ENCODE data around the gene BRINP3. TPM values are rescaled to one million over a fixed set of nuclear protein-coding genes. Genes with fewer than 3 reads are reported as not detected.

BRINP3 gene
- total RNA-seq, 1 donor from 2014 or later: not detected

DNA sequence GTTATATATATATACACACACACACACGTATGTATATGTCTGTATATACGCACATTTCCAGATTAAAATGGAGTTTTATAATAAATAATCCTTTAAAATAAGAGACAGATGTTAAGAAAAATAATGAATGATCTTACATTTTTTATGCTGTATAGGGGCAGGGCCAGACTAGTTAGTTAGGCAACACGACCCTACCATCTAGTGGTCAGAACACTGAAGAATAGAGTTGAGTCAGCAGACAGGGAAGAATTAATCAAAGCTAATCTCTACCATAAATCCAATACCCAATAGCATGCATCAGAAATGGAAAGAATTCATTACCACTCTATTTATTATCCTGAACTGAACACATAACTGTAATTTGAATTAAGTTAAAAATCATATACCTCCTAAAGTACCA lies 156.7 kb downstream of the BRINP3 start:
- ATAC-seq: no peak

DNA sequence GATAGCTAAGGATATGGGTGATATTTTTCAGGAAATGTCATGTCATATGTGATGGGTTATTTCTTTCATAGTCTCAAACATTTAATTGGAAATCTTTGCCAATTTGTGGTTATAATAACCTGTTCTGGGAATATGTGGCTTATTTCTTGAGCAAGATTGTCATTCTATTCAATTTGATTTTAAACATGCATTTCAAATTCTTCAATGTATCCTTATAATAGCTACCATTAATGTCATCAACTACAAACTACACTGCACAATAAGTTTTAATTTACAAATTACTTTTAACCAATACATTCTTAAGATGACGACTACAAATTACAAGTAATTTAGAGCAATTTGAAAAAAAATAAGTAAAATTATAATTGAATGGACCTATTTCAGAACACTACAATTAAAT lies 164.9 kb downstream of the BRINP3 start:
- ATAC-seq: no peak

DNA sequence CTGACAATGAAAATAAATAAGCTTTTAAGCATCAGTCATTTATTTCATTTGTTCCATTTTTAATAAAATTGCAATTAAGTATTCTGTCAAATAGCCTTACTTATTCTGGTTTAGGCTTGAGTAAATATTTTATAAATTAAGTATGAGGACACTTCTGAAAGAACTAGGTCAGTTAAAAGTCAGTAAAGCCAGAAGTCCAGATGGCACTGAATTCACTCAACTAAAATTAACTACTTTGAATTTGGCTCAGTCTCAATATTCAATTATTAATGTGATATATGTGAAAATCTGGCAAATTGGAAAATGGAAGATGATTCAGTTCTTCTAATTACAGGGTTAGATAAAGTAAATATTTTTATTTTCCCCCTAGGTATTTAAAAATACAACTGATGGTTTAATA lies 174.2 kb downstream of the BRINP3 start:
- no peak for ATAC-seq

DNA sequence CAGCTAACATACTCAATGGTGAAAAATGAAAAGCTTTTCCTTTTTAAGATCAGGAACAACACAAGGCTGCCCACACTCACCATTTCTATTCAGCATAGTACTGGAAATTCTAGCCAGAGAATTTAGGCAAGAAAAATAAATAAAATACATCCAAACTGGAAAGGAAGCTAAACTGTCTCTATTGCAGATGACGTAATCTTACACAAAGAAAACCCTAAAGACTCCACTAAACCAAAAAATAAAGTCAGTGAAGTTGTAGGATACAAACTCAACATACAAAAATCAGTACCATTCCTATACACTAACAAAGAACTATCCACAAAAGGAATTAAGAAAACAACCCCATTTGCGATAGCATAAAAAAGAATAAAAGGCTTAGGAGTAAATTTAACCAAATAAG lies 181.2 kb downstream of the BRINP3 start:
- ATAC-seq: no peak

DNA sequence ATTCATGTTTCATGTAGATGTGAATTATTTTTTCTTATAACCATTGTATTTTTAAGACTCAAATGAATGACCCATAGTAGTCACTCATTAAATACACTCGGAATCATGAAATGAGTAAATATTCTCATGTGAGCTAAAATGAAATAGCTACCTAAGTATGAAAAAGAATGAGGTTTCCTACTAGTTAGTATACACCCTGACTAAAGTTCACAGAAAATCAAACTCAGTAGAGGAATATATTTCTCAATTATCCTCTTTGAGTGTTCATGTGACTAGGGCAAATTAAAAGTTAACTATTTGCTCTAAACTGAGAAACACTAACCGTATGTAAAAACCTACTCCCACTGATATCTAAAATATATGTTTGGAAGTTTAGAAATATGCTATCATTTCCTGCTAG lies 187.8 kb downstream of the BRINP3 start:
- ATAC-seq: no peak

DNA sequence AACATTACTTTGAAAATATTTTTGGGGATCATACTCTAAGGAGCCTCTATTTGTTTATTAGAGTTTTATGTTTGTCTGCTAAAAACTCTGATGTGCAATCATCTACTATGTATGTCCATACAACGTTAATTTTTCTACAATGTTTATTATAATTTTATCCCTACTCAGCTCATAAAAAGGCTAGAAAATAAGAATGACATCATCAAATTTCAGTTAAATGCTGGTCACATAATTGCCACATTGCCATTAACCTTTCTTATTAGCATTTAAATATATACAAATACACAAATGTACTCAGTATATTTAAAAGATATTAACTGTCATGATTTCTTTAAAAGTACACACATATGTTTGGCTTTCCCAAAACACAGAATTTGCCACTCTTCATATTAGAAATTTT lies 191.6 kb downstream of the BRINP3 start:
- ATAC-seq: no peak

DNA sequence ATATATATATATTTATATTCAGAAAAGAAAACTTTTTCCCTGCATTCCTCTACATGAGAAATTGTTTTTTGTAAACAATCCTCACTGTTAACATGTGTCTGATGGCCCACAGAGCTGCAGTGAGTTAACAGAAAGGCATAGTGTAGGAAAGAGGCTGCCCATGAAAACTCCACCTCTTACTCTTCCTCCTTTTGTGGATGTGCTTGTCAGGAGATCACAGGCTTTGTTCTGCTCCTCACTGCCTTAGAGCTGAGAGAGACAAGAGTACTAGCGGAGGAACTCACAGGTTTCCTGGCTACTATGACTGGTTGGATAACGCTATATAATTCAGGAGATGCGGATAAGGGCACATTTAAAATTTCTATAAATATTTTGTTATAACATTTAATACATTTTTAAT lies 200.6 kb downstream of the BRINP3 start:
- no peak for ATAC-seq

DNA sequence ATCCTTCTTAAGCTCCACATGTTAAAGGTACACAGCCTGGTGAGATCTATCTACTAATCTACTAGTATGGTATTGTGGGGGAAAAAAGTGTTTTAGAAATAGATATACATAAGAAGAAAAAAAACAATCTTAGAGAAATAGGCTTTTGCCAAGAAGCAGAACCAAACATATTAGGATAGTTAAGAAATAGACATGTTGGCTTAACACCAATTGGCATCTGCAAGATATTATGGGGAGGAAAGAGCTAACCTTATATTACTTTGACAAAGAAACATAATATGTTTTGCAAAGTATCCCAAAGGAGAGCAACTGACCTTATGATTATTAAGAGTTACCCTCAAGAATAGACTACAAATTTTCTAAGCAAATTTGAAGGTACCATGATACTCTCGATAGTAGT lies 202.9 kb downstream of the BRINP3 start:
- ATAC-seq: no peak

DNA sequence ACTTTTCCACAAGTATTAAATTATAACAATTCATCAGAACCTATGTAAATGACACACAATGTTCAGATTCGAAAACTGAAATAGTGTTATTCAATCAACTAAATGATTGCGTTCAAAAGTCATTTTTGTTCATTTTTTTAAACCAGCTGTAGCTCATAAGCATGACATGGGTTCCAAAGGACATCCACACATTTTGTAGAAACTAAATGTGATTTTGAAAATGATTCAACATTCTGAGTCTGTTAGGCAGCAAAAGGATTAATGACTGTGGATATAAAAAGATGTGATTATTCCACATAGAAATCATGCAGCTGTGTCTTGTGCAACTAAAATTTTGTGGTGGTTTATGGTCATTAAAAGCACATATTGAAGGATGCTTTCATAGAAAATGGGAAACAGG lies 204.5 kb downstream of the BRINP3 start:
- ATAC-seq: no peak

DNA sequence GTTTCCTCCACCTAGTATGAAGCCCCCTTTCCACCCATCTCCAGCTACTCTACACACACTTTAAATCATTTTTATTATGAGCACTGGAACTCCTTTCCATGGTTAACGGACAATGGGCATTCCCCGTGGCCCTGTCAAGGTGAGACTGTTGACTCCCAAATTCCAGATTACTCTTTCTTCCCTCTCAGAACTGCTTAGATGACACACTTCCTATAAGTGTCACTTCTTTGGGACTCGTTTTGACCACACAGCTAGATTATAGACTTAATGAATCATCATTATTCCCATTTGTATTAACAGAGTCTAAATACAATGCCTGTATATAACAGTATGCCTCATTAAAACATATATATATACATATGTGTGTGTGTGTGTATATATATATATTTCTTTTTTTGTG lies 215.1 kb downstream of the BRINP3 start:
- no peak for ATAC-seq

DNA sequence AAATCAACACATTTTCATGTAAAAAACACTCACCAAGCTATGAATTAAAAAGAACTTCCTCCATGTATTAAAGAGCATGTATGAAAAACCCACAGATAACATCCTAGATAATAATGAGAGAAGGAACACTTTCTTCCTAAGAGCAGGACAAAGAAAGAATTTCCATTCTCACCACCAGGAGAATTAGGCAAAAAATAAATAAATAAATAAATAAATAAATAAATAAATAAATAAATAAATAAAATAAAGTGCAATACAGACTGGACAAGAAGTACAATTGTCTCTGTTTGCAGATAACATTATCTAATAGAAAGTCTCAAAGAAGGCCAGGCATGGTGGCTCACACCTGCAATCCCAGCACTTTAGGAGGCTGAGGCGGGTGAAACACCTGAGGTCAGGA lies 218.2 kb downstream of the BRINP3 start:
- ATAC-seq: no peak

DNA sequence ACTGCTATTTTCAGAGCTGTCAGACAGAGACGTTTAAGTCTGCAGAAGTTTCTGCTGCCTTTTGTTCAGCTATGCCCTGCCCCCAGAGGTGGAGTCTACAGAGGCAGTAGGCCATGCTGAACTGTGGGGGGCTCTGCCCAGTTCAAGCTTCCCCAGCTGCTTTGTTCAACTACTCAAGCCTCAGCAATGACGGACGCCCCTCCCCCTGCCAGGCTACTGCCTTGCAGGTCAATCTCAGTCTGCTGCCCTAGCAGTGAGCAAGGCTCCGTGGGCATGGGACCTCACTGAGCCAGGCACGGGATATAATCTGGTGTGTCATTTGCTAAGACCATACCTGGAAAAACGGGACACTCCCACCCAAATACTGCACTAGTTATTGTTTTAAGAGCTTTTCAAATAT lies 219.7 kb downstream of the BRINP3 start:
- no peak for ATAC-seq

DNA sequence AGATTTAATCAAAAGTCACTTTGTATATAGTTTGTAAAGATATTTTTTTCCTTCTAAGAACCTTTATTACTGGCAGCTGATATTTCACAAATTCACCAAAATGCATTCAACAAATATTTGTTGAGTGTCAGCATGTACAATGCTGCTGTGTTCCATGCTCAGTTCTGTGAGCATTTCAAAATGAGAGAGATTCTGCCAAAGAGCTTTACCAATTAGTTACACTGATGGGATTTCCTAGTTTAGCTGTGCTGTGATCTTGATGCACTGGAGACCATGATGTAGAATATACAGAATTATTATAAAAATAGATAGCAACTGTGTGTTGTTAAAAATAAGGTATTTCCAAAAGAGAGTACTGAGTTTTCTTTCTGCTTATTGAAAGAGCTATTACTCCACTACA lies 225.6 kb downstream of the BRINP3 start:
- no peak for ATAC-seq

DNA sequence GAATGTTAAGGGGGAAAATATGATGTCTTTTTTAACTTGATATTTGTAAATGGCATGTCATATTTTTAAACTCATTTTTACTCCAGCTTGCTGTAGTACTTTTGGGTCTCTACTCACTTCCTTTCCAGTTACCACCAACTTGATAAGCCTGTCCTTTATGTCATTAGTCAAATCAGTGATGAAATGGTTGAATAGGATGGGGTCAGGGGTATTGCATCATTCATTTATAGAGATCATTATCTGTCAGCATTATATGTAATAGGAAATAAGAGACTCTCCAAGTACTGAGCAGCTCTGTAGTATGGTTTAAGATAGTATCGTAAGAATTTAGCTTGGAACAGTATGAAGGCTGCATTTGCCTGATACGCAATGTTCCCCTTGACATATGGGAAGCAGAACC lies 227.3 kb downstream of the BRINP3 start:
- no peak for ATAC-seq

DNA sequence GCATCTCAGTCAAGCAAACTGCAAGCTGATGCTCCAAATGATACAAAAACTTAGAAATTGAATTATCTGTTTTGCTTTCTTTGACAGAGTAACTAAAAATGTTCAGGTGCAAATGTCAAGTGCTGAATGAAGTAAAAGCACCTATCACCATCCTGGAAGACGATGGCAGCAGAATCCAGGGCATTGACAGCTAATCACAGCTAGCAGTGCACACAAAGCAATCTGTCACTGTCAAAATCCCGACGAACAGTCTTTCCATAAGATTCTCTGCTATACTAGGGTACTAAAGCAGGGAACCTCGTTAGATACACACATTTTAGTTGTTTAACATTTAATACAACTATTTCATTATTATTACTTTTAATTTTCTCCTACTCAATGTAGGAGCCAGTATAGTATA lies 233.3 kb downstream of the BRINP3 start:
- no peak for ATAC-seq

DNA sequence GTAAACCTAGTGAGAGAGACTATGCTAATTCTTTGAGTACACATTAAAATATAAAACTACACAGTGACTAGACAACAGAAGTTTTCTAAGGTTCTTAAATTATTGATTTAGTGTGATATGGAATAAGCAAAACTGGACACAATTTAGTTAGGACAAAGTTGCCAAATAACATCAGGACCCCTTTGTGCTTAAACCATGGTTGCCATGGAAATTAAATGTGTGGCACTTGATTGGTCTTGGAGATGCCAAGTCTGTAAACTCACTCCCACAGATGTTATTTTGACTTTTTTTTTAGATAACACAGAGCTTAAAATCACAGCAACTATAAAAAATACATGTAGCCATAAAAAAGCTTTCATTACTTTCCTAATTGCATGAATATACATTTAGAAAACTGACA lies 234.6 kb downstream of the BRINP3 start:
- ATAC-seq: no peak

DNA sequence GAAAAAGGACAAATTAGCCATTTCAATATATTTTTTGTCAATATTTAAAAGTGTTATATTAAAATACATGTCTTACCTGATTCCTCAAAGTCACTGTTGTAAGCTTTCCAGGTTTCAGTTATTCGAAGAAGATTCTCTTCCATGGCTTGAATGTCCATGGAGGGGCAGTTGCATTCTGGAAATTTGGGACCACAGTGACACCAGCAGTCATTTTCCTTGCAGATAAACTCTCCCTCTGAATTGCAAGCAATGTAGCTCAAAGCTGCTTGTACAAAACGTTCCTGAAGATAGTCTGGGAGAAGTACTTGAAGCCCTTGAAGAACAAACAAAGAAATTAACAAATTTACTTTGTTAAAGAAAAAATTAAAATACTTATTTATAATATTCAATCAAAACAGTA lies 251.7 kb downstream of the BRINP3 start:
- no peak for ATAC-seq

DNA sequence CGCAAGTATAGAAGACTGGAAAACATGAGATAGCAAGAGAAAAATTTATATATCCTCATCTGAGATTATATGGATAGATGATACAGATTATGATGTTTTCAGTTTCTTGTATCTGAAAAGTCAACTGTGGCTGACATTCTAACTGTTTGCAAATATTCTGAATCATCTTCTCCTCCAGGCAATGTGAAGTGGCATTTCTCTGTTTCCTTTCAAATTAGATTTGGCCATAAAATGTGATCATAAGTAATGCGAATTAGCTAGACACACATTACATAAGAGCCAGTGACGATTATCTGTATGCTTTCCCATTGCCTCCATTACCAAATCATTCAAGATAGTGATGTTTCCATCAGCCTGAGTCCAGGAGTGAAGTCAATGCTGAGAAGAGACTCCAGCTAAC lies 265.2 kb downstream of the BRINP3 start:
- no peak for ATAC-seq

DNA sequence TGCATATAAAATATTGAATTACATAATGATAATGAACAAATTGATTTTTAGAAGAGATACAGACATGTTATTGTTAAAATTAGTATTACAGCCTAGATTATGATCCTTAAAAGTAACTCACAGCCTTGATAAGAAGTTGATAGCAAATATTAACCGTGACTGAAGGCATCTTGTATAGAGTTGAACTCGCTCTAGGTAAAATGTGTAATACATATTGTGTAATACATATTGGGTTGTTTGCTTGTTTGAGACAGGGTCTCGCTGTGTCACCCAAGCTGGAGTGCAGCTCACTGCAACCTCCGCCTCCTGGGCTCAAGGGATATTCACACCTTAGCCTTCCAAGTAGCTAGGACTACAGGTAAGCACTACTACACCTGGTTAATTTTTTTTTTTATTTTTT lies 269.9 kb downstream of the BRINP3 start:
- ATAC-seq: no peak

DNA sequence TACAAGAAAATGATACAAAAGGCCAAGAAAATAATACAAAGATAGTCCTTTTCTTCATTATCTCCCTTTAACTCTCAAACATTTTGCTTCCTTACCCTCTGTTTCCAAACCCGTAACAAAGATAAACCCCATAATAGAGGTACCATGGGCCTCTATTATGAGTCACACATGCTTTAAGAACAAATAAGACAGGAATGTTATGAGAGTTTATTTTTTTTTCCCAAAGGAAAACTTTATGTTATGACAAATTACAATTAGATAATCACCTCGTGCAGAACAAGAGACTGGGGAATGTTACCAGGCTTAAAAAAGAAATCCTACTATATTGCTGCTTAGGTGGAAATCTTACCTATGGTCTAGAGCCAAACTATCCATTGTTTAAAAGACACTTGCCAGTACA lies 272.0 kb downstream of the BRINP3 start:
- ATAC-seq: no peak

DNA sequence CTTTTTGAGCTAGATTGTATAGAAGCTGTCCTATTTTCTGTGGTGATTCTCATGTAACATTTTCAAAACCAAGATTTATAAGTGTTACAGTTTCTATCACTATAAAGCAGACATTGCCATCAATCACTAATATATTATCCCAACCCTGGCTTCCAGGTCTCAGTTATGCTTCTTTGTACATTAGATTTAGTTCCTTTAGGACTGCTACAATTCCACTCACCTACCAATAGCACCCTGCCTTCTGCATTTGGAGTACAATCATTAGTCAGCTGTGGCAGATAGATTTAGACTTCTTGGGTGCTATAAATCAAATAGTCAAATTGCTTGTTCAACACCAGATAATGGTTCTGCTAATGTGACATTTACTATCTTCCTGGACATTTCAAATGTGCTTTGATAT lies 281.6 kb downstream of the BRINP3 start:
- ATAC-seq: no peak

DNA sequence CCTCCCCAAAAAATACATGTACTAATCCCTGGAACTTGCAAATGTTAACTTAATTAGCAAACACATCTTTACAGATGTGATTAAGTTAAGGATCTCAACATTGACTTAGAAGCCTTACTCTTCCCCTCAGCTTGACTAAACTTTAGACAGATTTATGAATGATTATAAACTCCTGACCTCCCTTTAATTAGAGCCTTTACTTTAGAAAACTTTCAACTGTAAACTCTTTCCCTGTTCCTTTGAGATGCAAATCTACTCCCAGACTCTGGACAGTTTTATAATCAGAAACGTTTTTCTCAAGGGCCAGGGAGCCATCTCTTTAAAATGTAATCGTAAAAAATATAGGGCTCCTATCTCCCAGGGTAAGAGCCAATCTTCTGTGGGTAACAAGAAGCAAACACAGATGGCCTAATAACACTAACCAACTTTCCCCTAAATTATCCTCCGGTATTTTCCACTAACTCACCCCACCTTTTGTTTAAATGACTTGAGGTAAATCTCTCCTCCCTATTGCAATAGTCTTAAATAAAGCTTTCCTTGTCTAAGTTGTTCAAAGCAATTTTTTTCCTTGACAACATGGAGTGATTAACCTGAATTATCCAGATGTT lies 284.1 kb downstream of the BRINP3 start:
- no peak for ATAC-seq

DNA sequence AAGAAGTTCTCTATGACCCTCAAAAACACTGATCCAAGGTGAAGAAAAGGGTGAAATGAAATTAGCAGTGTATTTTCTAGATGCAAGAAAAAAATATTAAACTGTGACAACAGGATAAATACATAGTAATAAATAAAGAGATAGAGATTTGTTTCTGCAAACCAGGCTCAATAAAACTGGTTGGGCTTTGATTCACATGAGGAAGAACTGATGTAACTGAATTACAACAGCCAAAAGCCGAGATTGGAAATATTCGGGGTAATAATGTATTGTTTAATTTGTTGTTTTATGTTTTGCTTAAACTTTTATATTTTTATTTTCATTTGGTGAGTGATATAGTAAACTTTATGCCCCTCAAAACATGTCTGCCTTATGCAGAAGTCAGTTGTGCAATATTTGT lies 285.0 kb downstream of the BRINP3 start:
- no peak for ATAC-seq

DNA sequence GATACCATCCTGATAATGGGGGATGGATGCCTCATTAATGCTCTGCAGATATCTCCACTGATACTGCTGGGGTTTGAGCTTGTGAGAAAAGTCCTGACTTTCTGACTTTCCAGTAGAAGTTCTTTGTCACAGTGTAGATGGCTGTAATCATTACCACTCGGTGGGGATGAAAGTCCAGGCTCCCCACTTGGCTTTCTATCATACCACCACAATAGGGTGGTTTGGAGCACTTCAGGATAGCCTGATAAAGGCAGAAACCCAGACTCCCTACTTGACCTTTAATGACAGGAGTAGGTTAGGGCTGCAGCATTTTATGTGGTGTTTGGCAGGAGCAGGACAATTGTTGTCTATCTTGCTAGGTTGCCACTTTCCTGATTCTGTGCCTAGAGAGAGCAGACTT lies 294.1 kb downstream of the BRINP3 start:
- ATAC-seq: no peak

DNA sequence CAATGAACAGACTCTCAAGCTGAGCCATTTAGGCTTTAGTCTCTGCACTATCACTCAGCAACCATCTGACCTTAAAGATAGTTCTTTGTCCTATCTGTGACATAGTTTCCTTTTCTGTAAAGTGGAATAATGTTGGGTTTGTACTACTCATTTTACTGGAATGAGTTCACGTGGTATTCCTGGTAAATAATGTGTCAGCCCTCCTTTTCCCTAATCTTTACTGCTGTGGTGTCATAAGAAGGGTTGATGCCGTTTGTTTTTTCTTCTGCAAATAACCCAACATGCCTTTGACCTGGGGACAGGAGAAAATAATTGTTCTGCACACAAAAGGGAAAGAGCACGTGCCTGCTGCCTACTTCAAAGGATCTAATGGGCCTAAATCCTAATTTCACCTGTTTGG lies 297.8 kb downstream of the BRINP3 start:
- ATAC-seq: no peak

DNA sequence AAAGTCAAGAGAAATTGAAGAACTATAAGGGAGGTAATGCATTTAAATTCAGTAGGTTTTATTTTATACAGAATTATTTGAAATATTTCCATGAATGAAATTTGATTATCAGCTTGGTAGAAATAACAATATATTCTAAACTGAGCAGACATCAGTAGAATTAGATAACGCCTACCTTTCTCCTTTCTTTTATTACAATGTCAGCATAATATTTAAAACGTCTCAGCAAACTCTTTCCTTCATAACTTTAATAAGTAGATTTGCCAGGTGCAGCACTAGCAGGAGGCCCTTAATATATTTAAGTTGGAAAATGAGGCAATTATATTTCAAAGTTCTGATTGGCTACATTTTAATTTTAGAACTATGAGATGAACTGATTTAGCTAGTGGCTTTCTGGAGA lies 298.8 kb downstream of the BRINP3 start:
- no peak for ATAC-seq
